Measurements from ENCODE around the gene SLC38A4.

DNA sequence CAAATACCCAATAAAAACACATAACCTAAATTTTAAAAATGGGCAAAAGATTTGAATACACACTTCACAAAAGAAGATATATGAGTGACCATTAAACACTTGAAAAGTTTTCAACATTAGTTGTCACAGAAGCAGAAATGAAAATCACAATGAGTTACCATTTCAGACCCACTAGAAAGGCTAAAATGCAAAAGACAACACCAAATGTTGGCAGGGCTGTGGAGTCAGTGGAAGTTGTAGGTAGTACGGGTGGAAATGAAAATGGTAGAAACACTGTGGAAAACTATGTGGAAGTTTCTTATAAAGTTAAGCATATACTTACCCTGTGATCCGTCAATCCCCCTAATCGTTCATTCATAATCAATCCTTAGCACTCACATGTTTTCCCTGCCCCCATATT is 61.8 kb downstream of the SLC38A4 start:
- no peak for TF ChIP-seq CTCF (IDR thresholded peaks at IDR 0.05)
- no peak for TF ChIP-seq EZH2phosphoT487 (IDR thresholded peaks at IDR 0.05)
